CD14-positive monocyte (primary cell): ENCODE measurements around the gene ZNF287. TPM values are rescaled to one million over a fixed set of nuclear protein-coding genes. Genes with fewer than 3 reads are reported as not detected.

Source experiments
- DNase-seq, 3 donors: peaks; one replicate each; pipeline ENCODE4 v3.0.0-alpha.2; 2011 to 2022
- H2AFZ ChIP-seq: 2 replicates; pipeline ENCODE4 v1.6.0; 2012; ENCODE audit warnings: mild to moderate bottlenecking, low read depth, low read length, inconsistent platforms; ENCODE audit not compliant: insufficient read depth, poor library complexity, severe bottlenecking
- H3K27ac ChIP-seq, 2 donors: 1 replicate in 1 of 2; 2 replicates in 1 of 2; pipeline ENCODE4 v1.5.1; 2012 to 2013; ENCODE audit warnings: low read length in 2 of 2, control low read depth in 1 of 2, inconsistent platforms in 1 of 2, low read depth in 1 of 2, mild to moderate bottlenecking in 1 of 2
- H3K27me3 ChIP-seq, 2 donors: one replicate each; pipeline versions ENCODE4 v1.6.0 to v1.6.1; 2011 to 2013; ENCODE audit warnings: low read length in 2 of 2; ENCODE audit not compliant: control insufficient read depth in 2 of 2, insufficient read depth in 2 of 2
- H3K36me3 ChIP-seq, 2 donors: replicated peaks in 1 of 2; 1 replicate in 1 of 2; 2 replicates in 1 of 2; pipeline versions ENCODE4 v1.5.1 to v1.6.1; 2012 to 2013; ENCODE audit warnings: low read length in 2 of 2, control low read depth in 1 of 2, inconsistent platforms in 1 of 2, mild to moderate bottlenecking in 1 of 2; ENCODE audit not compliant: insufficient read depth in 2 of 2, control insufficient read depth in 1 of 2
- H3K4me1 ChIP-seq, 2 donors: 1 replicate in 1 of 2; 2 replicates in 1 of 2; pipeline versions ENCODE4 v1.5.1 to v1.6.1; 2012 to 2013; ENCODE audit warnings: low read length in 2 of 2, control low read depth in 1 of 2, inconsistent platforms in 1 of 2, mild to moderate bottlenecking in 1 of 2, moderate library complexity in 1 of 2; ENCODE audit not compliant: insufficient read depth in 2 of 2, control insufficient read depth in 1 of 2
- H3K4me2 ChIP-seq: replicated peaks from 2 replicates; pipeline ENCODE3; 2012; ENCODE audit warnings: low read length, moderate library complexity, mild to moderate bottlenecking; ENCODE audit not compliant: poor library complexity, severe bottlenecking; ENCODE audit errors: extremely low read depth
- H3K4me3 ChIP-seq, 3 experiments: fragments of 200-600 bp in 1 of 3; sonication (generic) in 1 of 3; replicated peaks in 1 of 3; 1 replicate in 2 of 3; 2 replicates in 1 of 3; pipeline ENCODE4 v1.5.1; 2011 to 2013; ENCODE audit warnings: low read length in 3 of 3, mild to moderate bottlenecking in 3 of 3, control low read depth in 2 of 3, low read depth in 2 of 3, inconsistent platforms in 1 of 3, moderate library complexity in 1 of 3
- H3K79me2 ChIP-seq: 2 replicates; pipeline ENCODE4 v1.6.0; 2012; ENCODE audit warnings: mild to moderate bottlenecking, control low read depth, inconsistent platforms, low read length, moderate library complexity; ENCODE audit not compliant: insufficient read depth
- H3K9ac ChIP-seq: 2 replicates; pipeline ENCODE4 v1.6.0; 2017; ENCODE audit warnings: low read length, mild to moderate bottlenecking; ENCODE audit not compliant: insufficient read depth, poor library complexity, severe bottlenecking
- H3K9me3 ChIP-seq, 2 donors: replicated peaks in 1 of 2; 1 replicate in 1 of 2; 2 replicates in 1 of 2; pipeline versions ENCODE4 v1.5.1 to v1.6.1; 2012 to 2013; ENCODE audit warnings: low read length in 2 of 2, control low read depth in 1 of 2; ENCODE audit not compliant: control insufficient read depth in 1 of 2, insufficient read depth in 1 of 2
- H4K20me1 ChIP-seq: 2 replicates; pipeline ENCODE4 v1.6.0; 2012; ENCODE audit warnings: mild to moderate bottlenecking, low read length, control low read depth, moderate library complexity; ENCODE audit not compliant: insufficient read depth
- H3K27ac Mint-ChIP-seq, 7 donors: one replicate each; pipeline ENCODE4 v1.8.0; 2020; ENCODE audit warnings: mild to moderate bottlenecking in 7 of 7, mixed read lengths in 7 of 7, moderate library complexity in 6 of 7, inconsistent platforms in 2 of 7
- H3K27me3 Mint-ChIP-seq, 3 donors: one replicate each; pipeline ENCODE4 v1.8.0; 2021 to 2022; ENCODE audit warnings: low read depth in 3 of 3, mild to moderate bottlenecking in 3 of 3, mixed read lengths in 3 of 3, moderate library complexity in 3 of 3, inconsistent platforms in 1 of 3
- H3K36me3 Mint-ChIP-seq, 2 donors: one replicate each; pipeline ENCODE4 v1.8.0; 2020; ENCODE audit warnings: mixed read lengths in 2 of 2, inconsistent platforms in 1 of 2, mild to moderate bottlenecking in 1 of 2
- H3K4me1 Mint-ChIP-seq: one replicate; pipeline ENCODE4 v1.8.0; 2020; ENCODE audit warnings: mild to moderate bottlenecking, mixed read lengths
- H3K4me3 Mint-ChIP-seq, 2 donors: one replicate each; pipeline ENCODE4 v1.8.0; 2020; ENCODE audit warnings: mild to moderate bottlenecking in 2 of 2, mixed read lengths in 2 of 2, moderate library complexity in 1 of 2
- H3K9me3 Mint-ChIP-seq, 7 donors: one replicate each; pipeline ENCODE4 v1.8.0; 2020 to 2022; ENCODE audit warnings: mixed read lengths in 7 of 7, mild to moderate bottlenecking in 6 of 7, moderate library complexity in 6 of 7, inconsistent platforms in 2 of 7
- WGBS: methylation state at CpG from one replicate; pipeline ENCODE4 v1.1.5; 2013; ENCODE audit warnings: missing lambda C conversion rate; ENCODE audit not compliant: insufficient coverage; 5-methylcytosine and 5-hydroxymethylcytosine counted together
- intact Hi-C, 2 donors: fragments of 100-400 bp; cut with micrococcal nuclease; formaldehyde crosslinking; loops; one replicate each; pipeline versions ENCODE4 v1.15.0 to v1.15.1; 2023
- polyA plus RNA-seq, 3 donors: library from polyadenylated mRNA; depleted of rRNA in 1 of 3; unstranded in 2 of 3; stranded (reverse) in 1 of 3; fragments of 300-500 nt in 2 of 3; fragments of >200 nt in 1 of 3; fragmentation: Illumina TruSeq in 2 of 3; gene quantifications; 1 replicate in 2 of 3; 2 replicates in 1 of 3; pipeline ENCODE4 v1.2.3, GENCODE V29; 2012 to 2021
- TF ChIP-seq, protein P1 (sequence below): fragments of 200-600 bp; IDR thresholded peaks from one replicate; pipeline ENCODE4 v1.8.0; 2022; ENCODE audit warnings: antibody characterized with exemption, mild to moderate bottlenecking

Gene ZNF287
- polyA plus RNA-seq, 3 donors, result 0.25 to 0.53 TPM; not detected in 1

DNA sequence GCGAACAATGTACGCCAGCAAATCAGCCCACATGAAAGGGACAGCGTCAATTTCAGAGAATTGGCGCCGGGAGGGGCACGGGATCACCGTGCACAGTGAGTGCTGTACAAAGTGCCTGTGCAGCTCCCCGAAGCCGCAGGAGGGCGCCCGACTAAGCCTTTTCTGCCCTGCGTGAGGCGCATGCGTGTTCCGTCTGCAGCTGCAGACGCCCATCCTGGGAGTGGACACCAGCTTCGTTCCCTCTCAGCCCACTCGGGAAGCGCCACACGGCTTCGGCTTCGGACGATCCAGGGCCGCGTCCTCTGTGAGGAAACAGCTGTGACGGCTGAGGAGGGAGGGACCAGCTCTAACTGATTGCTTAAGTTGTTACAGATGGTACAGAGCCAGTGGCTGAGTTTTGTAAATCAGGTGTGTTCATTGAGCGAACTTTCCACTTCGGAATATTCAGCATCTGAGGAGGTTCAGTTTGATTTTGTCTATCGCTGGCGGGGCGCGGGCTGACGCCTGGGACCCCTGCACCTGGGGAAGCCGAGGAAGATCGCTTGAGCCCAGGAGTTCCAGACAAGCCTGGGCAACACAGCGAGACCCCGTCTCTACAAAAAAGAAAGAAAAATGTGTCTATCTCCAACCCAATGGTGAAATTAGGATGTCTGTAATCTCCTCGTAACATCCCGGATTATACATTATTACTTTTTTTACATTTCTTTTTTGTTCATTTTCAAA, 15.4 kb upstream of the ZNF287 start:
- H2AFZ ChIP-seq, result peak overlapping the region; percentile 56
- H3K4me3 ChIP-seq, result peak overlapping the region in 1 of 3 experiments; percentile 64
- Mint-ChIP-seq H3K4me3 (peak overlapping the region; percentile 58 to 87), H3K36me3 (peaks cover 0 to 5% of the 10 kb centered on the region in 2 donors), H3K27me3 (peaks cover 40 to 61% (median 45%) of the 10 kb centered on the region in 3 donors), H3K9me3 (peaks cover 12 to 34% (median 21%) of the 10 kb centered on the region in 7 donors), H3K4me1 (peaks cover 20% of the 10 kb centered on the region), H3K27ac (no peak overlapping the region)
- no peaks in the 10 kb centered on the region for H3K79me2 ChIP-seq
- no peaks in the 10 kb centered on the region for H3K36me3 ChIP-seq
- peak overlapping the region; percentile 70 for H3K4me2 ChIP-seq
- TF ChIP-seq, protein P1, sequence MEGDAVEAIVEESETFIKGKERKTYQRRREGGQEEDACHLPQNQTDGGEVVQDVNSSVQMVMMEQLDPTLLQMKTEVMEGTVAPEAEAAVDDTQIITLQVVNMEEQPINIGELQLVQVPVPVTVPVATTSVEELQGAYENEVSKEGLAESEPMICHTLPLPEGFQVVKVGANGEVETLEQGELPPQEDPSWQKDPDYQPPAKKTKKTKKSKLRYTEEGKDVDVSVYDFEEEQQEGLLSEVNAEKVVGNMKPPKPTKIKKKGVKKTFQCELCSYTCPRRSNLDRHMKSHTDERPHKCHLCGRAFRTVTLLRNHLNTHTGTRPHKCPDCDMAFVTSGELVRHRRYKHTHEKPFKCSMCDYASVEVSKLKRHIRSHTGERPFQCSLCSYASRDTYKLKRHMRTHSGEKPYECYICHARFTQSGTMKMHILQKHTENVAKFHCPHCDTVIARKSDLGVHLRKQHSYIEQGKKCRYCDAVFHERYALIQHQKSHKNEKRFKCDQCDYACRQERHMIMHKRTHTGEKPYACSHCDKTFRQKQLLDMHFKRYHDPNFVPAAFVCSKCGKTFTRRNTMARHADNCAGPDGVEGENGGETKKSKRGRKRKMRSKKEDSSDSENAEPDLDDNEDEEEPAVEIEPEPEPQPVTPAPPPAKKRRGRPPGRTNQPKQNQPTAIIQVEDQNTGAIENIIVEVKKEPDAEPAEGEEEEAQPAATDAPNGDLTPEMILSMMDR, result peak; percentile 79
- H3K27ac ChIP-seq, result no peak overlapping the region
- H3K9ac ChIP-seq, result no peak overlapping the region
- H3K4me1 ChIP-seq, result peaks cover 18 to 21% of the 10 kb centered on the region in 2 donors
- no peaks in the 10 kb centered on the region for H4K20me1 ChIP-seq
- DNase-seq, result peak; percentile 76 to 86 (median 80)
- under 1% methylated on average over 26 of the region's 39 CpGs for WGBS
- intact Hi-C loops, result no loop called here
- peaks cover 0 to 12% of the 10 kb centered on the region in 2 donors for H3K9me3 ChIP-seq
- peaks cover 17 to 37% of the 10 kb centered on the region in 2 donors for H3K27me3 ChIP-seq

DNA sequence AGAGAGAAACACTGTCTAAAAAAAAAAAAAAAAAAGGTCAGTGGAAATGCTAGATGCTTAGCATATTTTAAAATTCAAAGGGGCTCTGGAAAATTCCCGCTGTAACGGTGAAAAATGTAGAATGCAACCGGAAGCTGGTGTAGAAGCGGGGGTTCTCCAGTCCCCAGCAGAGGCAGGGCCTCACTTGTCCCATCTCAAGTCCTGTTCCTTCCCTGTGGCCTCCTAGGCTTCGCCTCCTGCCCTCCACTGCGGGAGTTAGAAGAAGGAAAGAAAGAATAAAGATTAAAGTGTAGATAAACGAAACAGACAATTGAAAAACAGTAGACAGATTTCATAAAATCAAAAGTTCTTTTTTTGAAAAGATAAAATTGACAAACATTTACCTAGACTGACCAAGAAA, 14.8 kb upstream of the ZNF287 start:
- TF ChIP-seq, protein P1, result no peak
- peak overlapping the region; percentile 56 for H2AFZ ChIP-seq

More for the DNA sequence above, 14.8 kb upstream of the ZNF287 start:
- H3K4me2 ChIP-seq, result peak overlapping the region; percentile 70
- DNase-seq, result no peak
- H3K79me2 ChIP-seq, result no peaks in the 10 kb centered on the region
- peak overlapping the region in 1 of 2 donors; percentile 87 for H3K4me3 Mint-ChIP-seq
- H3K4me3 ChIP-seq, result peak overlapping the region in 1 of 3 experiments; percentile 64
- no peak overlapping the region for H3K27ac ChIP-seq
- no peaks in the 10 kb centered on the region for H4K20me1 ChIP-seq
- H3K27me3 ChIP-seq, result peaks cover 16 to 34% of the 10 kb centered on the region in 2 donors
- no peak overlapping the region for H3K9ac ChIP-seq
- H3K36me3 Mint-ChIP-seq, result peaks cover 0 to 5% of the 10 kb centered on the region in 2 donors
- peaks cover 20% of the 10 kb centered on the region for H3K4me1 Mint-ChIP-seq
- no peaks in the 10 kb centered on the region for H3K36me3 ChIP-seq
- H3K27me3 Mint-ChIP-seq, result peaks cover 39 to 58% (median 44%) of the 10 kb centered on the region in 3 donors
- H3K4me1 ChIP-seq, result peaks cover 14 to 15% of the 10 kb centered on the region in 2 donors
- H3K9me3 Mint-ChIP-seq, result peaks cover 15 to 36% (median 24%) of the 10 kb centered on the region in 7 donors
- peak overlapping the region in 2 of 7 donors; percentile 11 to 58 for H3K27ac Mint-ChIP-seq
- peaks cover 5 to 14% of the 10 kb centered on the region in 2 donors for H3K9me3 ChIP-seq
- WGBS, result 50% methylated on average over 4 of the region's 7 CpGs
- intact Hi-C loops, result no loop called here
